Measurements from ENCODE around the gene PSMA6.
A peak's percentile ranks its signal among the peaks of the same experiment; 100 is the strongest.
"Not testable (repeated sequence)": the region's sequence is repeated elsewhere in the genome, so short reads cannot be mapped to it uniquely, and the experiment has no call there.

The PSMA6 gene

DNA sequence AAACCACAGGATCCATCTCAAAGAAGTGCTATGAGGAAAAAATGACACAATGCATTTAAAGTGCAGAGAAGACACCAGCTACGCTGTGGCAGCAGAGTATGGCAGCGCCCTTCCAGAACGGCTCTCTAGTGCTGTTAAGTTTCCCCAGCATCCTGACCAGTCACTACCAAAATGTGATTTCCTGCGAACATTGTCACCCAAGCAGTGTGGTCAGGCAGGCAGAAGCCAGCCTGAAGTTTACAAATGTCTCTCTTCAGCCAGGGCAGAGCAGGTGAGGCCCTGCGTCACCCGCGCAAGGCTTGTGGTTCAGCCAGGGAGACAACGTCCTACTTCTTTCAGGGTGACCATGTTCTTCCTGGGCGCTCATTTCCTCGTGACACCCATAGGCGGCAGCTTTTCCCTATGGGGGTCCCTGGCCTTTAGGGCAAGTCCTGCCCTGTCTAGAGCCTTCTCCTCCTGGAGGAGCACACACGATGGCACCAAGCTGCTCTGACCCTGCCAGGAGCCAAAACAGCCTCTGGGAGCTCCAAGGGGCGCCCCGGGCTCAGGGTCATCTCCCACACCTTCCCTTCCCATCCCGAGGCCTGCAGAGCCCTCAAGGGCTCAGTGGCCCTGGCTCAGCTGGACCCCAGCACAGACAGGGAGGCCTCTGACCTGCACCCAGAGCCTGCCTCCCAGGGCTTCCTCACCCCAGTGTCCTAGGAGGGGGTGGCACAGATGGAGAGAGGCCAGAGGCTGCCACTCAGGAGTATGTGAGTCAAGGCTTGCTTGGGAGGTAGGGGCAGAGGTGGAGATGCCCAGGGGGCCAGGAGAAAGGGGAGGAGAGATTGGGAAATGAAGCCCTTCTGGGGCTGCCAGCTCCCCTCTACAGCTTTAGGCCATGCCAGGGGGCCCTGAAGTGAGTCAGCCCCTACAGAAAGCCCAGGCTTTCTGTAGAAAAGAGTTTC lies 41.9 kb downstream of the PSMA6 start:
- Histone ChIP-seq H3K4me3 (ENCODE audit: low read length) (no peak overlapping the region), H3K27ac (ENCODE audit: low read depth, low read length) (no peak overlapping the region), H3K9ac (ENCODE audit: low read length) (no peak overlapping the region), H3K4me1 (ENCODE audit: control insufficient read depth, insufficient read depth, low read length) (peaks cover 17% of the 10 kb centered on the region), H3K36me3 (ENCODE audit: control insufficient read depth, insufficient read depth, low read length) (no peaks in the 10 kb centered on the region), H3K27me3 (ENCODE audit: control insufficient read depth, insufficient read depth, low read length) (no peaks in the 10 kb centered on the region)

DNA sequence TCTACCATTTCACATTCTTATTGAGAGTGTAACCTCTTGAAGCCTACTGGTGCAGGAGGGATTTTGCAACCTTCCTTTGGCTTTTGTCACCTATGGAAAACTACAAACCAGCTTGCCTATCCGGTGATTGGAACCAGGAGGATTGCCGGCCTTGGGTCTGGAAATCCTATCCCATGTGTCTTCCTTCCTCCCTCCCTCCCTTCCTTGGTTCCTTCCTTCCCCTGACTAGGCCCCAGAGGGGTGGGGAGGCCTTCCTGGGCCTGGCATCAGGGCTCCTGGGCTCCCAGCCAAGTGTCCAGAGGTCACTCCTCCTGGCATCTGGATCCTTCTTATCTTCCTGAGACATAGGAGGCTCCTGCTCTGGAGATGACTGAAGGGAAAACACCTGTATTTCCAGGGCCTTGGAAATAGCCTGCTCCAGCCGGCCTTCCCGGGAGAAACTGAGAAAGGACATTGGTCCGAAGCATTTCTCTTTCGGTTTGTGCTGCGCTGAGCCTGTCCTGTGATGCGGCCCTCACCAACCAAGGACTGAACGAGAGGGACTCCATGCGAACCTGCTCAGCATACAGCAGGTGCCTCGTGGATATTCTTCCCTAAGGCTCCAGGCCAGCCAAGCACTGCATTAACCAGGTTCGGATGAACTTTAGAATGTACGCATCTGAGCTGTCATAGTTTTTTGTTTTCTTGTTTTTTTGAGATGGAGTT lies 43.4 kb downstream of the PSMA6 start:
- Histone ChIP-seq H3K27ac (ENCODE audit: low read depth, low read length) (peak overlapping the region; percentile 90), H3K4me3 (ENCODE audit: low read length) (no peak overlapping the region), H3K27me3 (ENCODE audit: control insufficient read depth, insufficient read depth, low read length) (no peaks in the 10 kb centered on the region), H3K9ac (ENCODE audit: low read length) (no peak overlapping the region), H3K36me3 (ENCODE audit: control insufficient read depth, insufficient read depth, low read length) (no peaks in the 10 kb centered on the region), H3K4me1 (ENCODE audit: control insufficient read depth, insufficient read depth, low read length) (peaks cover 17% of the 10 kb centered on the region)

DNA sequence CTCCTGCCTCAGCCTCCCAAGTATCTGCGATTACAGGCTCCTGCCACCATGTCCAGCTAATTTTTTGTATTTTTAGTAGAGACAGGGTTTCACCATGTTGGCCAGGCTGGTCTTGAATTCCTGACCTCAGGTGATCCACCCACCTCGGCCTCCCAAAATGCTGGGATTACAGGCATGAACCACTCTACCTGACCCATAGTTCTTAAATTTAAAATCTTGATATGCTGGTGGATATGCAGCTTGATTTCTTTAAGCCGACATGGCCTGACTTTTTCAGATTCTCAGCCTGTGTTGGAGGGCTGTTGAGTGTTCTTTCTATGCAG lies 44.0 kb downstream of the PSMA6 start:
- not testable (repeated sequence) for H3K4me3 ChIP-seq (ENCODE audit: low read length); H3K36me3 ChIP-seq (ENCODE audit: control insufficient read depth, insufficient read depth, low read length); H3K27me3 ChIP-seq (ENCODE audit: control insufficient read depth, insufficient read depth, low read length); H3K9ac ChIP-seq (ENCODE audit: low read length)
- peaks cover 21% of the 10 kb centered on the region for H3K4me1 ChIP-seq (ENCODE audit: control insufficient read depth, insufficient read depth, low read length)
- peak overlapping the region; percentile 90 for H3K27ac ChIP-seq (ENCODE audit: low read depth, low read length)

DNA sequence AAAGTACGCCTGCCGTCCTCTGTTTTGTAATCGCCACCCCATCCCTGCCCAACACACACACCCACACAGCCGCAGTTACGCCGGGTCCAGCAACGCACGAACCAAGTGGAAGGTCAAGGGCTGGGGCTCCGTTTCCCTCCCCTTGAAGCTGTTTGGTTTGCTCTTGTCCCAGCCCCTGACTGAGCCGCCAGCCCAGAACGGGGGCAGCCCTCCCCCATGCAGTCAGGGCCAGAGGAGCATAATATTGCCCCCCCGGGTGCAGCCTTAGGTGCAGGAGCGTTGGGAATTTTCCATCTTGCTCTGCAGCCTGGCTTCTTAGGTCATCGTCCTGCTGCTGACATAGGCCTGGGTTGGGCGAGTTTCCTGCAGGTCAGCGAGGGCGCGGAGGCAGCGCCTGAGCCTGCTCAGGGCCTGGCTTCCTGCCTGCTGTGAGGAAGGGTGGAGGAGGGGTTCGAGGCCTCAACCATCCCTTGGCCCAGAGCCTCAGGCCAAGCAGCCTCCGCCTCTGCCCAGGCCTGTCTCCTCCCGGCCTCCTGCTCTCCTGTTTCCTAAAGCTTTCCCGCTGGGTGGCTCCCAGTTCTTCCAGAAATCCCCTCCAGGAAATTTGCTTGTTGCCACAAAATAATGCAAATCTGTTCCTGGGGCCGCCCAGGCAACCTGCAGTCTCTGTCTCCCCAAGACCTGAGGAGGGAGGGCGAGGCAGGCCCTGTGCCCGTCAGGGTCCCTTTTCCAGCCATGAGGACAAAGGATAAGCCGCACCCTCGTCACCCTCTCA lies 44.5 kb downstream of the PSMA6 start:
- H3K36me3 ChIP-seq (ENCODE audit: control insufficient read depth, insufficient read depth, low read length), result no peaks in the 10 kb centered on the region
- no peaks in the 10 kb centered on the region for H3K27me3 ChIP-seq (ENCODE audit: control insufficient read depth, insufficient read depth, low read length)
- H3K4me3 ChIP-seq (ENCODE audit: low read length), result peak overlapping the region; percentile 22
- H3K9ac ChIP-seq (ENCODE audit: low read length), result peak overlapping the region; percentile 53
- peaks cover 25% of the 10 kb centered on the region for H3K4me1 ChIP-seq (ENCODE audit: control insufficient read depth, insufficient read depth, low read length)
- H3K27ac ChIP-seq (ENCODE audit: low read depth, low read length), result peak overlapping the region; percentile 90

DNA sequence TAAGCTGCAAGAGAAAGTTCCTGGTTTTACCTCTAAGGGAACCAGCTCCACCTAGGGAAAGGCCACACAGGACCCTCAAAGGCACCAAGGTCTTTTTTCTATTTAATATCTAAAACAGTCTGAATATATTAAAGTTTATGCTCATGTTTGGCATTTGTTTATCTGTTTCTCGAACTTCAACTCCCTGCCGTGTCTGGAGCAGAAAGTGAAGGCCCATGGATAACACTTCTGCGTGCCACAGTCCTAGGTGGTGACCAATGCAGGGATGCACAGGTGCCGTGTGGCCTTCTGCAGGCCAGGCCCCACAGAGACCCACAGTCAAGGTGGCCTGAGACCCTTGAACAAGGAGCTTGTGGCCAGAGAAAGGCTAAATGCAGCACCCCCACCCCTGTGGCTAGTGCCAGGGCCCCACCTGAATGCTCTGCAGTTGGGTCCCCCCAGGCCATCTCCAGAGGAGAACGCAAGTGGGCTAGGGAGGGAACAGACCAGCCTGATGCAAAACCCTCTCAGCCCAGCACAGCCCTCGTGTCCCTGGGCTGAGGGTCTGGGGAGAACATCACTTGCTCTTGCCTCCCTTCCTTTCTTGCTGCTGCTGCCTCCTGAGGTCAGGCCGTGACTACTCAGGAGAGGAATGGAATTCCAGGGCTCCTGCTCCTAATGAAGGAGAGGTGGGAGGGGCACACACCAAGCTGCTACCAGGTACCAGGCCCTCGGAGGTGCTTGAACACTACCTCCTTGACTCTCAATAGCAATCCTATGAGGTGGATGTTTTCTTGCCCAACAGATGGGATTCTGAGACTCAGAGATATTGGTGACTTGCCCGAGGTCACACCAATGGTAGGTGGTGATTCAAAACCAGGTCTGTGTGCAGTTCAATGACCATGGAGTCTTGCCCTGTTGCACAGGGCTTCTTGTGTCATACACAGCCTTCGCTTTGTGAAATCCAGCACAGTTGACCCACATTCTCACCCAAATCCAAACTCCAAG lies 45.4 kb downstream of the PSMA6 start:
- Histone ChIP-seq H3K4me3 (ENCODE audit: low read length) (peak overlapping the region; percentile 47), H3K27ac (ENCODE audit: low read depth, low read length) (peak overlapping the region; percentile 90), H3K27me3 (ENCODE audit: control insufficient read depth, insufficient read depth, low read length) (no peaks in the 10 kb centered on the region), H3K36me3 (ENCODE audit: control insufficient read depth, insufficient read depth, low read length) (no peaks in the 10 kb centered on the region), H3K4me1 (ENCODE audit: control insufficient read depth, insufficient read depth, low read length) (peaks cover 30% of the 10 kb centered on the region), H3K9ac (ENCODE audit: low read length) (peak overlapping the region; percentile 53)

DNA sequence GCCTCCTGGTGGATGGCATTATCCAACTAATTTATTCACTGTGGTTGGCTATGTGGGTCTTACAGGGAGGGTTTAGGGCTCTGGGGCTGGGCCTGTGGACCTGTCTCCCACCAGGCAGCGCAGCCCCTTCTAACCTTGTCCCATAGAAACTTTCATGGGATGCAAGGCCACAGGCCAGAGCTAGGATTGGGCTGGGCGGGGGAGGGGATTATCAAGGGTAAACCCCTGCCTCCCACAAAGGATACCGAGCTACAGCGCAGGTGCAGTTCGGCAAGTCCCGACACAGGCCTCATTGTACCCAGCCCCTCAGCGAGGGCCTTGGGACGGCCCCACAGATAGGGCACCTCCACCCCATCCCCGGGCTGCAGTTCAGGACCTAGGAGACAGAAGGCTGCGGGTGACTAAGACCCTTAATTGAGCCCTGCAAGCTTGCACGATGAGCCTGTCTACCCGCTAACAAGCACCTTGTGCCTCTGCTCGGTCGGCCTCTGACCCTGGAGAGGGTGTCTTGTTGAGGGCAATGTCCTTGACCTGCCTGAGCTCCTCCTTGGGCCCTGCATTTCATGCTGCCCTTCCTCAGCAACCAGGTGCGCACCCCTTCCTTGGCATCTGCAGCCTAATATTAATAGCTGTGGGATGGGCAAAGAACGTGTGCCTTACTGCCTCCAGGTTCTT lies 46.7 kb downstream of the PSMA6 start:
- H3K27ac ChIP-seq (ENCODE audit: low read depth, low read length), result no peak overlapping the region
- peaks cover 31% of the 10 kb centered on the region for H3K4me1 ChIP-seq (ENCODE audit: control insufficient read depth, insufficient read depth, low read length)
- no peak overlapping the region for H3K9ac ChIP-seq (ENCODE audit: low read length)
- H3K4me3 ChIP-seq (ENCODE audit: low read length), result no peak overlapping the region
- no peaks in the 10 kb centered on the region for H3K27me3 ChIP-seq (ENCODE audit: control insufficient read depth, insufficient read depth, low read length)
- no peaks in the 10 kb centered on the region for H3K36me3 ChIP-seq (ENCODE audit: control insufficient read depth, insufficient read depth, low read length)

DNA sequence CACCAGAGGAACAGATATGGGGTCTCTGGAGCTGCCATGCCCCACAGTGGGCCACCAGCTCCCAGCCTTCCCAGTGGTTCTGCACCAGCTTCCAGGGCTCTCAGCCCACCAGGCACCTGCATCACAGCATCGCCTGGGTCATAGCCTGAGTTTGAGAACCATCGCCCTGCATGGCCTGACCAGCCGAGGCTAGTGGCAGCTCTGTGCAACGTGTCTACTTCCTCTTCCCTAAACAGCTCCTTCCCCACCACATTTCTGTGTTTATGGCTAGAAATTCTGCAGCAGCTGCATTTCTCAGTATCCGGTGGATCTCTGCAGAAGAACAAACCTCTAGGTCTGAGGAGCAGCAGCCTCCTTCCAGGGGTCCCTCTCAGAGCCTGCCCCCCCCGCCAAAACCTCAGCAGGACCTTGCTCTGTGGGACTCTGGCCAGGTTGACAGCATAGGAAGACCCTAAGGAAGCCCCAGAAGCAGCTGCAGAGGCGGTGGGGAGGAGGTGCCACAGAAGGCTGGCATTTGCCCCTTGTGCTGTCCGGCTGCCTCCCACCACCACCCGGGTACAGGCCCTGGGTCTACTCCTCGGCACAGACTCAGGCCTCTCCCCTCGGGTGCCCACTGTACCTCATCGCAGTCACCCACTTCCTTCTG lies 47.7 kb downstream of the PSMA6 start:
- no peaks in the 10 kb centered on the region for H3K27me3 ChIP-seq (ENCODE audit: control insufficient read depth, insufficient read depth, low read length)
- peak overlapping the region; percentile 46 for H3K27ac ChIP-seq (ENCODE audit: low read depth, low read length)
- peaks cover 31% of the 10 kb centered on the region for H3K4me1 ChIP-seq (ENCODE audit: control insufficient read depth, insufficient read depth, low read length)
- no peak overlapping the region for H3K9ac ChIP-seq (ENCODE audit: low read length)
- H3K36me3 ChIP-seq (ENCODE audit: control insufficient read depth, insufficient read depth, low read length), result no peaks in the 10 kb centered on the region
- no peak overlapping the region for H3K4me3 ChIP-seq (ENCODE audit: low read length)

DNA sequence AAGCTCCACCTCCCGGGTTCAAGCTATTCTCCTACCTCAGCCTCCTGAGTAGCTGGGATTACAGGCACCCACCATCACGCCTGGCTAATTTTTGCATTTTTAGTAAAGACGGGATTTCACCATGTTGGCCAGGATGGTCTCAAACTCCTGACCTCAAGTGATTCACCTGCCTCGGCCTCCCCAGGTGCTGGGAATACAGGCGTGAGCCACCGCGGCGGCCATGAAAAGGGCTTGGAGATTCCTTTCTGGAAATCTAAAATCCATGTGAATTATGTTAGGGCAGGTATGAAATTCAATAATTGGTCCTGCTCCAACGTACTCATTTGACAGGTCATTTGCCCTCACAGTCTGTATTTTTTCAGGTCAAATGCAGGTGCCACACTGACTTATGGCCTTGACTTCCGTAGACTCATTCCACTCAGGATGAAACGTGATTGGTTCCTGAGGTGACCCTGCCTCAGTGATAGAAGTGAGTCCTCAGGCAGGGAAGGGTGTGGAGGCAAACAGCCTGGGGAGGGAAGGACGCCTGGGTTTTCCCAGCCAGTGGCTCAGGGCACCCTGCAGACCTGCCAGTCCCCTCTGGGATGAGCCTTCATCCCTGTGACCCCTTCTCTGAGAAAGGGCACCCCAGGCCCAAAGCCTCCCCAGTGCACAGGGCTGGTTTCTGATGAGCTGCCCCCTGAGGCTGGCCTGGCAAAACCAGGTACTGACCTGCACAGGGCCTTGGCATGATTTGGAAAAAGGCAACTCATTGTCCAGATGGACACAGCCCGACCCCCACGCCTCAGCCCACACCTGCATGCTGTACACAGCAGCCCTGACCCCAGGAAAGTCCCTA lies 48.7 kb downstream of the PSMA6 start:
- peak overlapping the region; percentile 29 for H3K4me3 ChIP-seq (ENCODE audit: low read length)
- no peaks in the 10 kb centered on the region for H3K27me3 ChIP-seq (ENCODE audit: control insufficient read depth, insufficient read depth, low read length)
- H3K36me3 ChIP-seq (ENCODE audit: control insufficient read depth, insufficient read depth, low read length), result no peaks in the 10 kb centered on the region
- peaks cover 31% of the 10 kb centered on the region for H3K4me1 ChIP-seq (ENCODE audit: control insufficient read depth, insufficient read depth, low read length)
- H3K27ac ChIP-seq (ENCODE audit: low read depth, low read length), result peak overlapping the region; percentile 93
- peak overlapping the region; percentile 32 for H3K9ac ChIP-seq (ENCODE audit: low read length)

DNA sequence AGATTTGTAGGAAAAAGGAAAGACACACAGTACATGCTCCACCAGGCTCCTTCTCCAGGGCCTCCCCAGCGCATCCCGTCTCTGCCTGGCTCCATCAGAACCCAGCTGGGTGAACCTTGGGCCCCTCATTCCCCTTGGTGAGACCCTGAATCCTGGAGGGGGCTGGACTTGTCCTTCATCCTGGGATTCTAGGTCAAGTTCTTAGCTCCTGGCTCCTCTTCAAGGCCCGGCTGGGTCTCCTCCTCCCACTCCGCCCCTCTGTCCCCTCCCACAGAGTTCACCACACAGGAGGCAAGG lies 49.2 kb downstream of the PSMA6 start:
- no peaks in the 10 kb centered on the region for H3K27me3 ChIP-seq (ENCODE audit: control insufficient read depth, insufficient read depth, low read length)
- H3K4me1 ChIP-seq (ENCODE audit: control insufficient read depth, insufficient read depth, low read length), result peaks cover 28% of the 10 kb centered on the region
- peak overlapping the region; percentile 32 for H3K9ac ChIP-seq (ENCODE audit: low read length)
- H3K4me3 ChIP-seq (ENCODE audit: low read length), result peak overlapping the region; percentile 29
- H3K36me3 ChIP-seq (ENCODE audit: control insufficient read depth, insufficient read depth, low read length), result no peaks in the 10 kb centered on the region
- H3K27ac ChIP-seq (ENCODE audit: low read depth, low read length), result peak overlapping the region; percentile 93

DNA sequence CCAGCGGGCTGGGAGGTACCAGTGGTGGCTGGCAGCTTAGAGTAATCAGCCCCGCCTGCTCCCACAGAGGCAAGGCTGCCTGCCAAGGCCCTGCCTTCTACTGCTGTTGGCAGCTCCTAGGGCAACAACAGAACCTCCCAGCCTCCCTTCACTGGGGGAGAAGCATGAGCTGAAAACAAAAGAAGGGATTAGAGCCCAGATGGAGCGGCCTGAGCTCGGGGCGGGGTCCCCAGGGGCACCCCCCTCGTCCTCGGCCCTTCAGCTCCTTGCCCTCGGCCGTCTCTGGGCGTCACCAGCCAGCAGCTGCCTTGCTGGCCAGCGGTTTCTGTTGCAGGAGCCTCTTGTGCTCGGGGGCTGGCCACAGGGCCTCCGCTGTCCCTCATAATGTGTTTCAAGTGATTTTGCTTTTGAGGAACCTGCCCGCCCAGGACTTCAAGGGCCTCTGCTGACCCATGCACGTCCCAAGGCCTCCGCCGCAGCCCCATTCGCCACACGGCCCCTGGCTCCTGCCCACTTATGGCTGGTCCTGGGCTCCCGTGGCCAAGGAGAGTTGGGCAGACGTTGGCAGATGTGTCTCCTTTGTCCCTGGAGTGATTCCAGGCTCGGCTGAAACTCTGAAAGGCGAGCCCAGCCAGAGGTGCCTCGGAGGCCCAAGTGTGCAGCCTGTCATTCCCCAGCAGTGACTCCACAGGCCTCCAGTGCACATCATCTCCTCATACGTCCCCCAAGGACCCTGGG lies 49.7 kb downstream of the PSMA6 start:
- Histone ChIP-seq H3K4me3 (ENCODE audit: low read length) (peak overlapping the region; percentile 29), H3K27ac (ENCODE audit: low read depth, low read length) (peak overlapping the region; percentile 93), H3K4me1 (ENCODE audit: control insufficient read depth, insufficient read depth, low read length) (peaks cover 23% of the 10 kb centered on the region), H3K36me3 (ENCODE audit: control insufficient read depth, insufficient read depth, low read length) (no peaks in the 10 kb centered on the region), H3K9ac (ENCODE audit: low read length) (peak overlapping the region; percentile 66), H3K27me3 (ENCODE audit: control insufficient read depth, insufficient read depth, low read length) (no peaks in the 10 kb centered on the region)

Measured in rectal smooth muscle tissue (tissue), 1 donor.